Right atrium auricular region (tissue), 2 donors: ENCODE measurements around the gene ZNF423. TPM values are rescaled to one million over a fixed set of nuclear protein-coding genes. Genes with fewer than 3 reads are reported as not detected.

Experiments used
- DNase-seq: peaks from one replicate; pipeline ENCODE4 v3.0.0-alpha.2; 2019; ENCODE audit warnings: low spot score
- H3K27ac ChIP-seq, 2 donors: fragments of 200-600 bp; sonication (generic); 1 replicate in 1 of 2; 2 replicates in 1 of 2; pipeline ENCODE4 v1.5.1; 2016 to 2019
- H3K27me3 ChIP-seq, 2 donors: fragments of 200-600 bp; sonication (generic); one replicate each; pipeline versions ENCODE4 v1.5.1 to v1.6.0; 2017 to 2019
- H3K36me3 ChIP-seq: fragments of 200-600 bp; sonication (generic); one replicate; pipeline ENCODE4 v1.5.1; 2016
- H3K4me1 ChIP-seq, 2 donors: fragments of 200-600 bp; sonication (generic); one replicate each; pipeline versions ENCODE4 v1.5.1 to v1.6.0; 2017 to 2019
- H3K4me3 ChIP-seq, 2 donors: fragments of 200-600 bp; sonication (generic); 1 replicate in 1 of 2; 2 replicates in 1 of 2; pipeline ENCODE4 v1.5.1; 2017 to 2019; ENCODE audit warnings: mild to moderate bottlenecking in 1 of 2, moderate library complexity in 1 of 2
- H3K9me3 ChIP-seq, 2 donors: fragments of 200-600 bp; sonication (generic); one replicate each; pipeline ENCODE4 v1.5.1; 2019
- CTCF ChIP-seq, 2 donors: fragments of 200-600 bp; sonication (generic); IDR thresholded peaks; one replicate each; pipeline ENCODE4 v1.5.1; 2019; ENCODE audit warnings: antibody characterized with exemption in 2 of 2
- total RNA-seq, 2 donors: library from RNA; depleted of rRNA; stranded (reverse); fragments of >200 nt; gene quantifications; one replicate each; pipeline ENCODE4 v1.1.0, GENCODE V29; 2016

ZNF423 gene
- total RNA-seq, 2 donors from 2014 or later, result 8.5 to 10.7 TPM

- DNase-seq, result no peak
- H3K4me1 ChIP-seq, result no peaks in the 10 kb centered on the region
- H3K36me3 ChIP-seq, result no peaks in the 10 kb centered on the region
- no peaks in the 10 kb centered on the region for H3K27me3 ChIP-seq
- no peaks in the 10 kb centered on the region for H3K9me3 ChIP-seq
- H3K27ac ChIP-seq, result no peak overlapping the region
- no peak for TF ChIP-seq CTCF (IDR thresholded peaks at IDR 0.05)
- no peak overlapping the region for H3K4me3 ChIP-seq
Measured at GRCh38 chr16:49499869-49500610, 355.9 kb downstream of the ZNF423 start.

GRCh38 chr16:49499414-49499785 is 356.5 kb downstream of the ZNF423 start:
- Histone ChIP-seq H3K27ac (no peak overlapping the region), H3K36me3 (no peaks in the 10 kb centered on the region), H3K9me3 (no peaks in the 10 kb centered on the region), H3K4me1 (no peaks in the 10 kb centered on the region), H3K4me3 (no peak overlapping the region), H3K27me3 (no peaks in the 10 kb centered on the region)
- no peak for TF ChIP-seq CTCF (IDR thresholded peaks at IDR 0.05)
- no peak for DNase-seq

- TF ChIP-seq CTCF (IDR thresholded peaks at IDR 0.05), result no peak
- H3K4me3 ChIP-seq, result no peak overlapping the region
- DNase-seq, result no peak
- H3K36me3 ChIP-seq, result no peaks in the 10 kb centered on the region
- no peak overlapping the region for H3K27ac ChIP-seq
- H3K9me3 ChIP-seq, result no peaks in the 10 kb centered on the region
- no peaks in the 10 kb centered on the region for H3K27me3 ChIP-seq
- H3K4me1 ChIP-seq, result no peaks in the 10 kb centered on the region
Measured at GRCh38 chr16:49498666-49499413, 357.1 kb downstream of the ZNF423 start.

- Histone ChIP-seq H3K4me3 (no peak overlapping the region), H3K4me1 (no peaks in the 10 kb centered on the region), H3K27me3 (no peaks in the 10 kb centered on the region), H3K9me3 (no peaks in the 10 kb centered on the region), H3K27ac (no peak overlapping the region), H3K36me3 (no peaks in the 10 kb centered on the region)
- DNase-seq, result no peak
- TF ChIP-seq CTCF (IDR thresholded peaks at IDR 0.05), result no peak
Measured at GRCh38 chr16:49498264-49498663, 357.6 kb downstream of the ZNF423 start.

GRCh38 chr16:49497466-49497865 is 358.4 kb downstream of the ZNF423 start:
- Histone ChIP-seq H3K4me1 (peaks cover 0 to 2% of the 10 kb centered on the region in 2 donors), H3K9me3 (no peaks in the 10 kb centered on the region), H3K36me3 (no peaks in the 10 kb centered on the region), H3K27me3 (no peaks in the 10 kb centered on the region), H3K4me3 (no peak overlapping the region), H3K27ac (no peak overlapping the region)
- no peak for DNase-seq
- no peak for TF ChIP-seq CTCF (IDR thresholded peaks at IDR 0.05)
